GM18508 (cell line): ENCODE measurements around the gene IRAG1.

Source experiments
- ATAC-seq: cut with Tn5 transposase; IDR thresholded peaks from one replicate; pipeline ENCODE4 v1.9.1; 2021; ENCODE audit warnings: moderate number of reproducible peaks; ENCODE audit not compliant: insufficient read depth, unreplicated experiment

The IRAG1 gene

GRCh38 chr11:10693509-10694081, at the start of gene IRAG1:
IRAG1 (minus strand) TSS chr11:10693755; CDS start chr11:10693602, 153 bp downstream.
- no peak for ATAC-seq

- ATAC-seq: no peak
These were observed 49.1 kb upstream of the IRAG1 start for GRCh38 chr11:10742460-10743208.

GRCh38 chr11:10735481-10736475, 42.2 kb upstream of the IRAG1 start:
- ATAC-seq: peak; percentile 80

GRCh38 chr11:10731064-10731680, 37.6 kb upstream of the IRAG1 start:
- no peak for ATAC-seq

GRCh38 chr11:10730151-10730550, 36.6 kb upstream of the IRAG1 start:
- no peak for ATAC-seq

- ATAC-seq: no peak
These were observed 35.4 kb upstream of the IRAG1 start for GRCh38 chr11:10728789-10729472.

GRCh38 chr11:10728154-10728553, 34.6 kb upstream of the IRAG1 start:
- ATAC-seq: no peak

GRCh38 chr11:10727146-10727851, 33.7 kb upstream of the IRAG1 start:
- no peak for ATAC-seq

- ATAC-seq: no peak
These were observed 32.3 kb upstream of the IRAG1 start for GRCh38 chr11:10725907-10726253.

- ATAC-seq: no peak
These were observed 31.8 kb upstream of the IRAG1 start for GRCh38 chr11:10725114-10725906.

GRCh38 chr11:10722307-10722706, 28.8 kb upstream of the IRAG1 start:
- no peak for ATAC-seq

GRCh38 chr11:10720881-10721376, 27.4 kb upstream of the IRAG1 start:
- no peak for ATAC-seq

- no peak for ATAC-seq
These were observed 26.1 kb upstream of the IRAG1 start for GRCh38 chr11:10719616-10720015.

GRCh38 chr11:10716543-10717259, 23.1 kb upstream of the IRAG1 start:
- no peak for ATAC-seq

- ATAC-seq: no peak
These were observed 22.6 kb upstream of the IRAG1 start for GRCh38 chr11:10716122-10716521.

GRCh38 chr11:10715571-10715970, 22.0 kb upstream of the IRAG1 start:
- ATAC-seq: no peak

GRCh38 chr11:10709299-10710086, 15.9 kb upstream of the IRAG1 start:
- ATAC-seq: no peak
